Measurements from ENCODE around the gene TIMM44. TPM values are rescaled to one million over a fixed set of nuclear protein-coding genes. Genes with fewer than 3 reads are reported as not detected.

TIMM44 gene
- total and polyA plus RNA-seq, 2 donors from 2014 or later = 46.7 to 57.8 TPM

- FAIRE-seq (no peak), DNase-seq (peak in 1 of 5 donors; percentile 81)
- intact Hi-C loops (cut with DNase I) = no loop called here
- H3K27ac ChIP-seq (ENCODE audit: low read depth in 2 of 2, low read length in 2 of 2) = no peak overlapping the region
- H3K9me3 ChIP-seq (ENCODE audit: control insufficient read depth in 2 of 3, insufficient read depth in 1 of 3, low read length in 3 of 3) = no peaks in the 10 kb centered on the region
- no peaks in the 10 kb centered on the region for H3K27me3 ChIP-seq (ENCODE audit: control insufficient read depth, insufficient read depth, low read length)
- peaks cover 0 to 11% (median 0%) of the 10 kb centered on the region in 3 donors for H3K36me3 ChIP-seq (ENCODE audit: control insufficient read depth in 2 of 3, insufficient read depth in 3 of 3, low read length in 3 of 3)
- no peak for TF ChIP-seq CTCF (IDR thresholded peaks at IDR 0.05; ENCODE audit: borderline replicate concordance, extremely low read depth, insufficient read depth)
- H3K4me3 ChIP-seq (ENCODE audit: low read length in 3 of 3) = no peak overlapping the region
- H3K9ac ChIP-seq (ENCODE audit: low read length in 3 of 3) = no peak overlapping the region
- H3K4me1 ChIP-seq (ENCODE audit: control insufficient read depth in 2 of 3, insufficient read depth in 2 of 3, low read depth in 1 of 3, low read length in 3 of 3) = peaks cover 0 to 33% (median 11%) of the 10 kb centered on the region in 3 donors
Measured at GRCh38 chr19:7924651-7925170, 18.8 kb downstream of the TIMM44 start.

GRCh38 chr19:7924241-7924640 is 19.2 kb downstream of the TIMM44 start:
- no peak for TF ChIP-seq CTCF (IDR thresholded peaks at IDR 0.05; ENCODE audit: borderline replicate concordance, extremely low read depth, insufficient read depth)
- no peak overlapping the region for H3K4me3 ChIP-seq (ENCODE audit: low read length in 3 of 3)
- peaks cover 0 to 35% (median 11%) of the 10 kb centered on the region in 3 donors for H3K4me1 ChIP-seq (ENCODE audit: control insufficient read depth in 2 of 3, insufficient read depth in 2 of 3, low read depth in 1 of 3, low read length in 3 of 3)
- no peak overlapping the region for H3K9ac ChIP-seq (ENCODE audit: low read length in 3 of 3)
- no peaks in the 10 kb centered on the region for H3K9me3 ChIP-seq (ENCODE audit: control insufficient read depth in 2 of 3, insufficient read depth in 1 of 3, low read length in 3 of 3)
- H3K27ac ChIP-seq (ENCODE audit: low read depth in 2 of 2, low read length in 2 of 2) = no peak overlapping the region
- FAIRE-seq (no peak), DNase-seq (no peak)
- H3K27me3 ChIP-seq (ENCODE audit: control insufficient read depth, insufficient read depth, low read length) = no peaks in the 10 kb centered on the region
- intact Hi-C loops (cut with DNase I) = no loop called here
- H3K36me3 ChIP-seq (ENCODE audit: control insufficient read depth in 2 of 3, insufficient read depth in 3 of 3, low read length in 3 of 3) = peaks cover 0 to 11% (median 0%) of the 10 kb centered on the region in 3 donors

GRCh38 chr19:7923295-7924191 is 19.9 kb downstream of the TIMM44 start:
- no peak overlapping the region for H3K4me3 ChIP-seq (ENCODE audit: low read length in 3 of 3)
- no peaks in the 10 kb centered on the region for H3K9me3 ChIP-seq (ENCODE audit: control insufficient read depth in 2 of 3, insufficient read depth in 1 of 3, low read length in 3 of 3)
- FAIRE-seq (no peak), DNase-seq (peak in 2 of 5 donors; percentile 72 to 77)
- intact Hi-C loops (cut with DNase I) = no loop called here
- H3K27ac ChIP-seq (ENCODE audit: low read depth in 2 of 2, low read length in 2 of 2) = no peak overlapping the region
- peaks cover 0 to 11% (median 0%) of the 10 kb centered on the region in 3 donors for H3K36me3 ChIP-seq (ENCODE audit: control insufficient read depth in 2 of 3, insufficient read depth in 3 of 3, low read length in 3 of 3)
- TF ChIP-seq CTCF (IDR thresholded peaks at IDR 0.05; ENCODE audit: borderline replicate concordance, extremely low read depth, insufficient read depth) = no peak
- H3K4me1 ChIP-seq (ENCODE audit: control insufficient read depth in 2 of 3, insufficient read depth in 2 of 3, low read depth in 1 of 3, low read length in 3 of 3) = peaks cover 0 to 31% (median 11%) of the 10 kb centered on the region in 3 donors
- H3K27me3 ChIP-seq (ENCODE audit: control insufficient read depth, insufficient read depth, low read length) = peaks cover 3% of the 10 kb centered on the region
- no peak overlapping the region for H3K9ac ChIP-seq (ENCODE audit: low read length in 3 of 3)

All from kidney (tissue), 14 donors.